ENCODE results near the gene INPP5J. TPM values are rescaled to one million over a fixed set of nuclear protein-coding genes. Genes with fewer than 3 reads are reported as not detected.
"Not testable (repeated sequence)": the region's sequence is repeated elsewhere in the genome, so short reads cannot be mapped to it uniquely, and the experiment has no call there.

The INPP5J gene
- total RNA-seq, 1 donor = 1.6 TPM

DNA sequence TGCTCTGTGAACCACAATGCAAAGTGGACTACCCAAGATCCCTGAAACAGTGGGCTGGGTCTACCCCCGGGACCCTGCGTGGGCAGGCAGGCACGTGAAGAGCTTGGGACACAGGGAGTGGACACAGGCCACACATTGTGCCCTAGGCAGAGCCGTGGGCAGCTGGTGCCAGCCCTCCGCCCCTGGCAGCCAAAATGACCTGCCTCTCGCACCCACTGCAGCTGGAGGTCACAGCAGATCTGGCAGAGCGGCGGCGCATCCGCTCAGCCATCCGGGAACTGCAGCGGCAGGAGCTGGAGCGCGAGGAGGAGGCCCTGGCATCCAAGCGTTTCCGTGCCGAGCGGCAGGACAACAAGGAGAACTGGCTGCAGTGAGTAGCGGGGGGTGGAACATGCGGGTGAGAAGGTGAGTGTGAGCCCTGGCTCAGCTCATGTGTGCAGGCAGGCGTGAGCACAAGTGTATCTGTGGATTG lies 35.0 kb upstream of the INPP5J start:
- DNase-seq (ENCODE audit: low read depth in 2 of 3, low spot score in 2 of 3) = no peak

DNA sequence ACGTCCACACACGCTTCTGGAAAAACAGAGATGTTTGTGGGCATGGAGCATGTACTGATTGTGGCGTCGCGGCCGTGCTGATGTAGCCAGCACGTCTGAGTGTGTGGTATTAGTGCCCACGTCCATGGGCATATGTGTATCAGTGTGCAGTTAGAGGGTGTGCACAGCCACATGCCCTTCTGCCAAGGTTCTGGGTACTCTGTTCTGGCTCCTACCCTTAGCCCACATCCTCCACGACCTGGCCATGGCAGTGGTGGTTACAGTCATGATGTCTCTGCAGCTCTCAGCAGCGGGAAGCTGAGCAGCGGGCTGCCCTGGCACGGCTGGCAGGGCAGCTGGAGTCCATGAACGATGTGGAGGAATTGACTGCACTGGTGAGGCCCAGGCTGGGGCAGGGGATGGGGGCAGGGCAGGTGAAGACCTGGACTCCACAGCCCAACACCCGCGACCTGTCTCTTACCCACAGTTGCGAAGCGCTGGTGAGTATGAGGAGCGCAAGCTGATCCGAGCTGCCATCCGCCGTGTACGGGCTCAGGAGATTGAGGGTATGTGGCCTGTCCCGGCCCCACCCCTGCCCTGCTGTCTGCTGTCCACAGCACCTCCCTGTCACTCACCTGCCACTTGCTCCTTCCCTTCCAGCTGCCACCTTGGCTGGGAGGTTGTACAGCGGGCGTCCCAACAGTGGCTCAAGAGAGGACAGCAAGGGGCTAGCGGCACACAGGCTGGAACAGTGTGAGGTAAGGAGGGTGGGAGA lies 34.4 kb upstream of the INPP5J start:
- DNase-seq (ENCODE audit: low read depth in 2 of 3, low spot score in 2 of 3) = no peak

DNA sequence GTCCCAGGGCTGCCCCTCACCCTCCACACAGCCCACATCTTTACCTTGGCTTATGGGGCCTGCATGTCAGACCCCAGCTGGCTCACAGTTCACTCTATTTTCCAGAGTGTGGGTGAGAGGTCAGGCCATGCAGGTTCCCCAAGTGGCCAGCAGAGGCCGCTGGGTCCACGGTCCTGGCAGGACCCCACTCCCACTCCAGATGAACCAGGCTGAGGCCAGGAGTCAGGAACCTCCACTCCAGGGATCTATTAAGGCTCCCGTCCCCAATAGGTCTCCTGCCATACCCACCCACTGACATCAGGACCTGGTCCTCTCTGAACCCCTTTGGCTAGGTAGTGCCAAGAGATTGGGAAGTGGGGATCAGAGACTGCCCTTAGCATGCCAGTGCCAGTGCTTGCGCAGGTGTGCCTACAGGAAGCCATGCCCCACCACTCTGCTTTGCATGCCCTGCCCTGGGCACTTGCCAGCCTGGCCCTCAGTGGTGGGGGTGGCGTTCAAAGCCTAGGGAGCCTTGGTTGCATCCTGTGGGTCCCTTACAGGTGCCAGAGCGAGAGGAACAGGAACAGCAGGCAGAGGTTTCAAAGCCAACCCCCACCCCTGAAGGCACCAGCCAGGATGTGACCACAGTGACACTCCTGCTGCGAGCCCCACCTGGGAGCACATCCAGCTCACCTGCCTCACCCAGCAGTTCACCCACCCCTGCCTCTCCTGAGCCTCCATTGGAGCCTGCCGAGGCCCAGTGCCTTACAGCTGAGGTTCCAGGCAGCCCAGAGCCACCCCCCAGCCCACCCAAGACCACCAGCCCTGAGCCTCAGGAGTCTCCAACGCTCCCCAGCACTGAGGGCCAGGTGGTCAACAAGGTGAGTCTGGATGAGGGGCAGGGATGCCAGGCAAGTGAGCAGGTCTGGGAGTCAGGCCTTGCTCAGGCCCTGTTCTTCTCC lies 33.3 kb upstream of the INPP5J start:
- DNase-seq (ENCODE audit: low read depth in 2 of 3, low spot score in 2 of 3) = peak in 2 of 3 donors; percentile 31 to 51

DNA sequence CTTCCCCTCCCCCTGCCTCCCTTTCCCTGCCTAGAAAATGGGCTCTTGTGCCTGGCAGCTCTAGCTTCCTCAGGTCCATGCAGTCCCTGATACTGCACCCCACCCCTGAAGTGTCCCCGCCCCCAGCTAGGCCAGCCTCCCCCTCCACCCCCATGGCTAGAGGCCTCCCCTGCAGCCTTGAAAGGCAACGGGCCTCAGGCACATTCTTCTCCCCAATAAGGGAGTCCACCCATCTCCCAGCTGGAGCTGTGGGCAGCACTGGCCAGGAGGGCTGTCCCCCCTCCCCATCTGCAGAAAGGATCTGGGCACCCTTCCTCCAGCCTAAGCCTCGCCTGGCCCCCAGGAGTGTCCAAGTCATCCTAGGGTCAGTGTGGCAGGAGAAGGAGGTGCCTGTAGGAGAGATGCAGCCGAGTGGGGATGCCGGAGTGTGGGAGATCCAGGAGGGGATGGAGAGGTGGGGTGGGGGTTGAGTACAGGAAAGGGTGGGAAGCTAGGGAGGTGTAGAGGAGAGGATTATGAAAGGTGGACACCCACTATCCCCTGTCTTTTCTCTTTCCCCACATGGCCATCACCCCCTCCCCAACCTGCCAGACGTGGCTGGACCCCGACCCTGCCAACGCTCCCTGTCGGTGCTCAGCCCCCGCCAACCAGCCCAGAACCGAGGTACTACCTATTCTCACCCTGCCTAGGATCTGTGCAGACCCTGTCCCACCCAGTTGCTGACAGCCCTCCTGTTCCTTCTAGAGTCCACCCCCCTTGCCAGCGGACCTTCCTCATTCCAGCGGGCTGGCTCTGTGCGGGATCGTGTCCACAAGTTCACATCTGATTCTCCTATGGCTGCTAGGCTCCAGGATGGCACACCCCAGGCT lies 32.3 kb upstream of the INPP5J start:
- DNase-seq (ENCODE audit: low read depth in 2 of 3, low spot score in 2 of 3) = no peak

DNA sequence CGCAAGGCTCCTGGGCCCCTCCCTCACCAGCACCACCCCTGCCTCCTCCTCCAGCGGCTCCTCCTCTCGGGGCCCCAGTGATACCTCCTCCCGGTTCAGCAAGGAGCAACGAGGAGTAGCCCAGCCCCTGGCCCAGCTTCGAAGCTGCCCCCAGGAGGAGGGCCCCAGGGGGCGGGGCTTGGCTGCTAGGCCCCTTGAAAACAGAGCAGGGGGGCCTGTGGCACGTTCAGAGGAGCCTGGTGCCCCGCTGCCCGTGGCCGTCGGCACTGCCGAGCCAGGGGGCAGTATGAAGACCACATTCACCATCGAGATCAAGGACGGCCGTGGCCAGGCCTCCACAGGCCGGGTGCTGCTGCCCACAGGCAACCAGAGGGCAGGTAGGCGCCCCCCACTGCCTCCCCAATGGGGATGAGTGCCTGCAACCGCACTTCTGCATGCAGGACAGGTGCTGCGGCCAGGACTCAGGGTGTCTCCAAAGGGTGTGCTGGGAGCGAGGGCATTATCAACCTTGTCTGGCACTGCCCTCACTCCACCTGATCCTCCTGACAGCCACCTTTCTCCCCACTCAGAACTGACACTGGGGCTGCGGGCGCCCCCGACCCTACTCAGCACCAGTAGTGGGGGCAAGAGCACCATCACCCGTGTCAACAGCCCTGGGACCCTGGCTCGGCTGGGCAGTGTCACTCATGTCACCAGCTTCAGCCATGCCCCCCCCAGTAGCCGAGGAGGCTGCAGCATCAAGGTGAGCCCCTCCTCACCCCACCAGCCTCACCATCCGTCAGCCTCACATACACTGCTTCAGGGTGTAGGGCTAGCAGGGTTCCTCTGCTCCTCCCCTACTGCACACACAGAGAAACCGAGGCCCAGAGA lies 31.4 kb upstream of the INPP5J start:
- no peak for DNase-seq (ENCODE audit: low read depth in 2 of 3, low spot score in 2 of 3)

DNA sequence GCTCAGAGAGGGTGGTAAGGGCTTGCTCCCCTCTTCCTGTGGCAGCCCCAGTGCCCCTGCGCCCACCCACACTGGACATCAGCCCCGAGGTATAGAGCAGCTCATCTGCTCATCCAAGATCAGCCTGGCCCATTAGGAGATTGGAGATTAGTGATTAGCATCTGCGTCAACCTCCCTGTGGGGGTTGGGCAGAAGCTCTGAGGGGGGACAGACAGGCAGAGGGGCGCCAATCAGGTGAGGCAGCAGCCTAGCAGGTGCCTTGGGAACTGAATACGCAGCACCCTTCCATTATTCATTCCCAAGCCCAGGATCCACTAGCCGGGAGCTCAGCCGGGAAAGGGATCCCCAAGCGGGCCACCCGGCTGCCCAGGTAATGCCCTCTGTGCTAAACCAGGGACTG lies 30.6 kb upstream of the INPP5J start:
- DNase-seq (ENCODE audit: low read depth in 2 of 3, low spot score in 2 of 3) = no peak

DNA sequence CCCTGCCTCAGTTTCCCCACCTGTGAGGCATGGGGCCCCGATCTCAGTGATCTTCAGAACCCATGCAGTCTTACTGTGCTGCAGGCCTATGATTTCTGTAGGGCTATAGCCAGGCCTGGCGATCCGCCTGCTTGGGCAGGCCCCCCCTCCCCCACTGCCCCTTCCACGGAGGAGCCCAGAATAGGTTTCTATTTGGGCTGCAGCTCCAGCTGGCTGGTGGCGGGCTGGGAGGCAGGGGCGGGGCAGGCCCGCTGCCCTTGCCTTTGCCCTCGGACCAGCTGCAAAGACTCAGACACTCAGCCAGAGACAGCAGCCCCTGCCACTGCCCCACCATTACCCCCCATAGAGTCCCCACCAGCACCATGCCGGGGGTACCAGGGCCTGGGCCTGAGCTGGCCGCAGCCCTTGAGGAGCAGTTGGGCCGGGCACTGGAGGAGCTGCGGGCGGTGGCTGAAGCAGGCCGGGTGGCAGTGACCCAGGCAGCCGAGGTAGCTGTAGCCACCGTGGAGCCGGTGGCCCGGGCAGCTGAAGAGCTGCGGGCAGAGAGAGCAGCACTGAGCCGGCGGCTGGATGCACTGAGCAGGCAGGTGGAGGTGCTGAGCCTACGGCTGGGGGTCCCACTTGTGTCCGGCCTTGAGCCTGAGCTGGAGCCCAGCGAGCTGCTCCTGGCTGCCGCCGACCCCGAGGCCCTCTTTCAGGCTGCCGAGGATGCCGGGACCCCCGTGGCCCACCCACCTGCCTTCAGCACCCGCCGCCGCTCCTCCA lies 29.5 kb upstream of the INPP5J start:
- DNase-seq (ENCODE audit: low read depth in 2 of 3, low spot score in 2 of 3) = no peak

DNA sequence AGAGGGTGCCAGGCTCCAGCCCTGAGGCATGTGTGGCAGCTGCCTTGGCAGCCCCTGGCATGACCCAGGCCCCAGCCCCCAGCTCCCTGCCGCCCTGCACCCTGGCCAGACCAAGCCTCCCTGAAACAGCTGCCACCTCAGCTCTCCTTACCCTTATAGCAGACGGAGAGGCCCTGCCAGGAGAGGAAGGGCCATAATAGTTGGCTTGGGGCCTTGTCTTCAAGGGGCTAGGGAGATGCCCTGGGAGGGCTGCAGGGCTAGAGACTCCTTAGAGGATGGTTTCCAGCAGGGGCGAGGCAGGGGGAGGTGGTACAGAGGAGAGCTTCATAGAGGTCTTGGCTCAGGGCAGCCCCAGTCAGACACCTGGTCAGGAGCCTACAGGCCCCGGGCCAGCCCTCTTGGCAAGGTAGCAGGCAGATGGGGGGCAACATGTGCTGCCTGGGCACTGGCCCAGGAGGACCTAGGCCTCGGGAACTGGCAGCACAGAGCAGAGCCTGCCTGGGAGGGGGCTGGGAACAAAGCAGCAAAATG lies 28.7 kb upstream of the INPP5J start:
- no peak for DNase-seq (ENCODE audit: low read depth in 2 of 3, low spot score in 2 of 3)

DNA sequence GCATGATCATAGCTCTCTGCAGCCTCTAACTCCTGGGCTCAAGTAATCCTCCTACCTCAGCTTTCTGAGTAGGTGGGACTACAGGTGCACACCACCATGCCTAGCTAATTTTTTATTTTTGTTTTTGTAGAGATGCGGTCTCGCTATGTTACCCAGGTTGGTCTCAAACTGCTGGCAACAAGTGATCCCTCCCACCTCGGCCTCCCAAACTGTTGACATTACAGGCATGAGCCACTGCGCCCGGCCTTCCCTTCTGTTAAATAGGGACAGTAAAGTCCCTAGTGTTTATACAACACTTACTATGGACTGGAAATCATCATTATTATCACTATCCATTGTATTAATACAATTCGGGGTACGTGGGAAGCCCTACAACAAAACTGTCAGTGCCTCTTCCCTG lies 28.0 kb upstream of the INPP5J start:
- DNase-seq (ENCODE audit: low read depth in 2 of 3, low spot score in 2 of 3) = no peak

DNA sequence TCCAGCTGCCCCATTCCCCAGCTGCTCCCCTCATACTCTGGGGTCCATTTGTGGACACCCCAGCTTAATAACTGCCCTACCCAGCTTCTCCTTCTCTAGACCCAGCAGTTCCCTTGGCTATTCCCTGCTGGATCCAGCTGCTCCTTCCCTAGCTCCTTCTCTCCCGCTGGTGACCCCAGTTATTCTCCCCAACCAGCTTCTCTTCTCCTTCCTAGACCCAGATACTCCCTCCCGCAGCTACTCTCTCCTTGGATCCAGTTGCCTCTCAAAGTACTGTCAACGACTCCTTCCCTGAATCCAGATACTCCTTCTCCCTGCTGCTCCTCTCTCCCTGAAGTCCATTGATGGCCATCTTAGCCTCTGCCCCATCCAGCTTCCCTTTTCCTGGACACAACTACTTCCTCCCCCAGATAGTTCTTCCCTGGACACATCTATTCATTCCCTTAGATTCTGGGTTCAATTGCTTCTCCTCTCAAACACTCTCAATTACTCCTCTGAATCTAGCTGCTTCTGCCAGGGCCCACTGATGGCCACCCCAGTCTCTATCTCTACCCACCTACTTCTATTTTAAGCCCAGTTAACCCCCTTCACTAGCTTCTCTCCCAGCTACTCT lies 27.0 kb upstream of the INPP5J start:
- DNase-seq (ENCODE audit: low read depth in 2 of 3, low spot score in 2 of 3) = no peak

DNA sequence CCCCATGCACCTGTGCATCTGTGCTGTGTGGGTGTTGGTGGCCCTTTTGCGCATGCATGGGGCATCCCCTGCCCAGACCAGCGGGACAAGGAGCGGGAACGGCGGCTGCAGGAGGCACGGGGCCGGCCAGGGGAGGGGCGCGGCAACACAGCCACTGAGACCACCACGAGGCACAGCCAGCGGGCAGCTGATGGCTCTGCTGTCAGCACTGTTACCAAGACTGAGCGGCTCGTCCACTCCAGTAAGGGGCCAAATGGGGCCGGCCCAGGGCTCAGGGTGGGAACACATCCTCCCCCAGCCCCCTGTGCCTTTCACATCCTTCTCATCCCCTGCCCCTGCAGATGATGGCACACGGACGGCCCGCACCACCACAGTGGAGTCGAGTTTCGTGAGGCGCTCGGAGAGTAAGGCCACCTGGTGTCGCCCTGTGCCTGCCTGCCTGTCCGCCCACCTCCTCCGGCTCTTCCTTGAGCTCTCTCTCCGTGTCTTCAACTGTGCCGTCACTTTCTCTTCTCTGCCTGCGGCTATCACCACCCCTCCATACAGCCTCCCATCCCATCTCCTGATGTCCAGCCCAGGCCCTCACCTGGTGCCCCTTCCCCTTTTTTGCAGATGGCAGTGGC lies 26.0 kb upstream of the INPP5J start:
- DNase-seq (ENCODE audit: low read depth in 2 of 3, low spot score in 2 of 3) = no peak

DNA sequence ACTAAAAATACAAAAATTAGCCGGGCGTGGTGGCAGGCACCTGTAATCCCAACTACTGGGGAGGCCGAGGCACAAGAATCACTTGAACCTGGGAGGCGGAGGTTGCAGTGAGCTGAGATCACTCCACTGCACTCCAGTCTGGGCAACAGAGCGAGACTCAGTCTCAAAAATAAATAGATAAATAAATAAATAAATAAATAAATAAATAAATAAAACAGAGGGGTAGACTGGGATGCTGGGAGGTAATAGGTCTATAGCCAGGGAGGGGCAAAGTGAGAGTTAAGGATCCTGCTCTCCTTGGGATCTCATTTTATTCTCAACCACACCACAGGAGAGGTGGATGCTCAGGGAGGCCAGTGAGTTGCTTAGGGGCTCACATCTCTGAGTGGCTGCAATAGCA lies 25.2 kb upstream of the INPP5J start:
- not testable (repeated sequence) for DNase-seq (ENCODE audit: low read depth in 2 of 3, low spot score in 2 of 3)

DNA sequence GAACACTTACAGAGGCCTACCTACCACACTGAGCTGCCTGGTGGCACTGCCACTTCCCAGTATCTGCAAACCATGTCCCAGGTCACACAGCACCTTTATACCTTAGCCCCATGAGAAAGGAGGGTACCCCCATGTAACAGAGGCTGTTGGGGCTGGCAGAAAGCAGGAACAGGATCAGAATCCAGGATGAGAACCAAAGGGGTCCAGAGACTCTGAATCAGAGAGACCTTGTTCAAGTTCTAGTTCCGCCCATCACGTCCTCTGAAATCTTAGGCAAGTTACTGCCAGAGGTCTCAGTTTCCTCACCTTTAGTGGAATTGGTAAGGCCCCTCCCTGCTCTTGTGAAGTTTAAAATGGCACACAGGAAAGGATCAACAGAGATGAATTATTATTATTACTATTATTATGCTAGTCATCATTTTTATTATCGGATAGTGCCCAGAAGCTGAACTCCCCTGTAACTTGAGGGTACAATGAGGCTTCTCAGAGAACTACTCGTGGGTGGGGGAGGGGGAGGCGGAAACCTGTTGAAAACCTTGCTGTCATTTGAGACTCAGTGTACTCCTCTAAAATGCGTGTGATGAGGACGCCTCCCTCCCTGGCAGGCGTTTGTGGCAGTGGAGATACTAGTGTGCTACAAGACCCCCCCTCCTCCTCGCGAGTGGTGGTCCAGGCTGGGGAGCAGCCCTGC lies 24.7 kb upstream of the INPP5J start:
- no peak for DNase-seq (ENCODE audit: low read depth in 2 of 3, low spot score in 2 of 3)

DNA sequence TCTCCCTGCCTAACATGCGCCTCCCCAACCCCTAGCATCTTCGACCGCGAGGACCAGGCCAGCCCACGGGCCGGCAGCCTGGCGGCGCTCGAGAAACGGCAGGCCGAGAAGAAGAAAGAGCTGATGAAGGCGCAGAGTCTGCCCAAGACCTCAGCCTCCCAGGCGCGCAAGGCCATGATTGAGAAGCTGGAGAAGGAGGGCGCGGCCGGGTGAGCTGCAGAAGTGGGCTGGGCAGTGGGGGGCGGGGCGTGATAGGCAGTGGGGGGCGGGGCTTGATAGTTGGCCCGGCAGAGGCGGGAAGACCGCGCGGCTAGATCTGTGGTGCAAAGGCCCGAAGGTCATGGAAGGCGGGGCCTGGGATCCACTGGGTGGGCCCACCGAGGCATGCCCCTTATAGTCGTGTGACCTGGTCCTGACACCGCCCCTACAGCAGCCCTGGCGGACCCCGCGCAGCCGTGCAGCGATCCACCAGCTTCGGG lies 24.1 kb upstream of the INPP5J start:
- no peak for DNase-seq (ENCODE audit: low read depth in 2 of 3, low spot score in 2 of 3)

DNA sequence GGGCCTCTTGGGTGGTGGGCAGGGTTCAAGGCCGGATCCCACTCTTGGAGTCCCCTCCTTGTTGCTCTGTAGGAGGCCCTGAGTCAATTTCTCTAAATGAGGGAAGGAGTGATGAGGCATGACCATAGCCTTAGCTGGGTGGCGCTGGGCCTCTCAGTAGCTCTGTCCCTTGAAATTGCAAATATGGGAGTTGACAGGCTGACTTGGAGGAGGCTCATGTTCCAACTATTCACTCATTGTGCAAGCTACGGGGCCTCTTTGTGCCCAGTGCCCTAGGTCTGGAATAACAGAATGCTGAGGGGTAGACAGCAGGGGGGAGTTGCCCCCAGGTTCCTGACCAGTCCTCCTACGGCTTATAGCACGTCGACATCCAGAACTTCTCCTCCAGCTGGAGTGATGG lies 23.4 kb upstream of the INPP5J start:
- no peak for DNase-seq (ENCODE audit: low read depth in 2 of 3, low spot score in 2 of 3)

DNA sequence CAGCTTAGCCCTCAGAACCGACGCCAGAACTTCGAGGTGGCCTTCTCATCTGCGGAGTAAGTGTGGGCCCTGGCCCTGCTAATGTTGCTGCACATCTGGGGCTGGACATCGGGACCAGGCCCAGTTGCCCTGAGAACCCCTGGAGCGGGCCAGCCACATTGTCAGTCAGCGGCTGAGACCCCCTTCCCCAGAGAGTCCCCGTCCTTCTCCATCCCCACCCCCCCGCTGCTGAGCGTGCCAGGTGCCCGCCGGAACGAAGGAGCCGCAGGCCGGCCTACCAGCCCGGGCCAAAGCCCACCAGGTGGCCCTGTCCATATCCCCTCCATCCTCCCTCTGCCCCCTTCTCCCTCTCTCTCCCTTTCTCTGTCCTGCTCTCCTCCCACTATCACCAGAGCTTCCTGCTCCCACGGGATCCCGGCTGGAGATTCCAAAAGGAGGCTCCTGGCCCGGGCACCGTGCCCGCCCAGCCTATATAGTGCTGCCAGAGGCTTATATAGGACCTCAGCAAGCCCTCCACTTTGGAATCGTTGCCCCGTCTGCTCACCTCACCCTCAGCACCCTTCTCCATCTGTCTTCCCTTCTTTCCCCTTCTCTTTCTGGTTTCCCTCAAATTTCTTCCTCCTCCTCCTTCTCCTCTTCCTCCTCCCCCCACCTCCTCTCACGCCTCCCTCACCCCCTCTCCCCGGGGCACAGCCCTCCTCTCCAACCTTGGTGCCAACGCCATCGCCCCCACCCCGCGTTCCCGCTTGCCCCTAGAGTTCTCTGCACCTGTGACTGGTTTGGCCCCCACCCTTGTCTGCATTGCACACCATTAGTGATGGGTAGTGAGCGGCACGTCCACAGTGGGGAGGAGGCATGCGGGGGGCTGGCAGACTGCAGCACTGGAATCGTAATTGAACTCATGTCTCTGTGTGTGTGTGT lies 22.7 kb upstream of the INPP5J start:
- DNase-seq (ENCODE audit: low read depth in 2 of 3, low spot score in 2 of 3) = no peak
